Uterus (tissue), 2 donors: ENCODE results near the gene PERM1.

ENCODE experiments used
- CTCF ChIP-seq, 4 experiments: fragments of 200-600 bp in 2 of 4; fragments of 450-650 bp in 2 of 4; sonication (generic) in 2 of 4; IDR thresholded peaks; one replicate each; pipeline ENCODE4 v1.5.1; 2016 to 2019; ENCODE audit warnings: antibody characterized with exemption in 4 of 4, mild to moderate bottlenecking in 2 of 4, moderate library complexity in 1 of 4
- POLR2A ChIP-seq, 2 donors: fragments of 450-650 bp; IDR thresholded peaks; one replicate each; pipeline ENCODE4 v1.6.1; 2016; ENCODE audit warnings: antibody characterized with exemption in 2 of 2, mild to moderate bottlenecking in 1 of 2, moderate library complexity in 1 of 2

DNA sequence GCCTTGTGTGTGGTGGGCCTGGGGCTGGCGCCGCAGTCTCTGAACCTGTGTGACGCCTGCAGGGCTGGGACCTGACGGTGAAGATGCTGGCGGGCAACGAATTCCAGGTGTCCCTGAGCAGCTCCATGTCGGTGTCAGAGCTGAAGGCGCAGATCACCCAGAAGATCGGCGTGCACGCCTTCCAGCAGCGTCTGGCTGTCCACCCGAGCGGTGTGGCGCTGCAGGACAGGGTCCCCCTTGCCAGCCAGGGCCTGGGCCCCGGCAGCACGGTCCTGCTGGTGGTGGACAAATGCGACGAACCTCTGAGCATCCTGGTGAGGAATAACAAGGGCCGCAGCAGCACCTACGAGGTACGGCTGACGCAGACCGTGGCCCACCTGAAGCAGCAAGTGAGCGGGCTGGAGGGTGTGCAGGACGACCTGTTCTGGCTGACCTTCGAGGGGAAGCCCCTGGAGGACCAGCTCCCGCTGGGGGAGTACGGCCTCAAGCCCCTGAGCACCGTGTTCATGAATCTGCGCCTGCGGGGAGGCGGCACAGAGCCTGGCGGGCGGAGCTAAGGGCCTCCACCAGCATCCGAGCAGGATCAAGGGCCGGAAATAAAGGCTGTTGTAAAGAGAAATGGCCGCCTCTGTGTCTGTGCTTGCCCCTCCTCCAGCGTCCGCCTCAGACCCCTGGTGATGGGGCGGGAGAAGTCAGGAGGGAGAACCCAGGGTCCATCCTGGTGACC lies 32.2 kb upstream of the PERM1 start:
- no peak for TF ChIP-seq CTCF (IDR thresholded peaks at IDR 0.05)
- TF ChIP-seq POLR2A (IDR thresholded peaks at IDR 0.05): no peak
